GM20000 (cell line): ENCODE measurements around the gene CAB39.
A peak's percentile ranks its signal among the peaks of the same experiment; 100 is the strongest.

ENCODE experiments used
- DNase-seq: peaks from one replicate; pipeline ENCODE4 v3.0.0; 2012; ENCODE audit warnings: low spot score
- TF ChIP-seq, protein P1 (sequence below): IDR thresholded peaks from 2 replicates; pipeline ENCODE4 v1.5.1; 2012; ENCODE audit warnings: mild to moderate bottlenecking, control low read depth; ENCODE audit errors: extremely low read depth, missing control alignments

The CAB39 gene

DNA sequence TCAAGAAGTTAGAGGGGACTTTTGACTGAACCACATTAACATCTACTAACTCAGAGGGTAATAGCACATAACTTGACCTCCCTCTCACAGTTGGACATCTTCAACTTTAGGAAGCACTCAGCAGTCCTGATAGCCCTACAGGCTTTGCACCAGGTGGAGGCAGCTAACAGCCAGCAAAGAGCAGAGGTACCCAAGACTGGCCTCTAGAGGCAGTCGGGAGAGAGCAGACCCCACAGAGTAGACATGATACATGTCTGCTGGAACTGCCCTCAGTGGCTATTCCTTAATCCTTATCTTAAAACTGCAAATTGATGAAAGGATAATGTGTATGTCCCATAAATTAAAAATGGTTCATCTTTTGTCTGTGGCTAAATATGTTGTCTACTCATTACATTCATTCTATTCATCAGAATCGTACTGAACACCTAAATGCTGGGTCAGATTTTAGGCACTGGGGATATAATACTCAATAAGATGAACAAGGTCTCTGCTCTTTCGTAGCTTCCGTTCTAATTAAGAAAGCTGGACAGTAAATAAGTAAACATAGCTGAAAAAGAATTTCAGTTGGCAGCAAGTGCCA is 49.8 kb downstream of the CAB39 start:
- TF ChIP-seq, protein P1, sequence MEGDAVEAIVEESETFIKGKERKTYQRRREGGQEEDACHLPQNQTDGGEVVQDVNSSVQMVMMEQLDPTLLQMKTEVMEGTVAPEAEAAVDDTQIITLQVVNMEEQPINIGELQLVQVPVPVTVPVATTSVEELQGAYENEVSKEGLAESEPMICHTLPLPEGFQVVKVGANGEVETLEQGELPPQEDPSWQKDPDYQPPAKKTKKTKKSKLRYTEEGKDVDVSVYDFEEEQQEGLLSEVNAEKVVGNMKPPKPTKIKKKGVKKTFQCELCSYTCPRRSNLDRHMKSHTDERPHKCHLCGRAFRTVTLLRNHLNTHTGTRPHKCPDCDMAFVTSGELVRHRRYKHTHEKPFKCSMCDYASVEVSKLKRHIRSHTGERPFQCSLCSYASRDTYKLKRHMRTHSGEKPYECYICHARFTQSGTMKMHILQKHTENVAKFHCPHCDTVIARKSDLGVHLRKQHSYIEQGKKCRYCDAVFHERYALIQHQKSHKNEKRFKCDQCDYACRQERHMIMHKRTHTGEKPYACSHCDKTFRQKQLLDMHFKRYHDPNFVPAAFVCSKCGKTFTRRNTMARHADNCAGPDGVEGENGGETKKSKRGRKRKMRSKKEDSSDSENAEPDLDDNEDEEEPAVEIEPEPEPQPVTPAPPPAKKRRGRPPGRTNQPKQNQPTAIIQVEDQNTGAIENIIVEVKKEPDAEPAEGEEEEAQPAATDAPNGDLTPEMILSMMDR: peak; percentile 42
- no peak for DNase-seq

GRCh38 chr2:230764346-230764745 is 51.7 kb downstream of the CAB39 start:
- TF ChIP-seq, protein P1: no peak
- no peak for DNase-seq

DNA sequence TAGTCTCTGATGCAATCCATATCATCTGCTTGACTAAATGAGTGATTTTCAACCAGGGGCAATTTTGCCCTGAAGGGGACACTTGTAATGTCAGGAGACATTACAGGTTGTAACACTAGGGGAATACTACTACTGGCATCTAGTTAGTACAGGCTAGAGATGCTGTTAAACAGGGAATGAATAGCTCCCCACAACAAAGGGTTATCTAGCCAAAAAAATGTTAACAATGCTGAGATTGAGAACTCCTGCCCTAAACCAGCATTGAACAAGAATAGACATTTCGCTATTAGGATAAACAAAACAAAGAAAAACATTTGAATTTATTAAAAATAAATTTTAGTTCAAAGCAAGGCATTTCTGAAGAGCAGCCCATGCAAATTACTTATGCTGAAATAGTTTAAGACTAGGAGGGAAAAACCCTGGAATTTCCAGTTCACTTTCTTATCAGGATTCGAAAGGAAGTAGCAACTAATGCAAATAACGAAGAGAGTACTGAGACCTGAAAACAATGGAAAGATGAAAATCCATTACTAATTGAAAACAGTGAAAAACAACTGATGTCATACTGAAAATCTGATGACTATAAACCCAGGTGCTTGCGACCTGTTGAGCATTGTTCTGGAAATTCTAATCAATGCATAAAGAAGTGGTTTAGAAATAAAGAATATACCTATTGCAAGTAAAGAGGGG is 53.1 kb downstream of the CAB39 start:
- DNase-seq: no peak
- TF ChIP-seq, protein P1: no peak

DNA sequence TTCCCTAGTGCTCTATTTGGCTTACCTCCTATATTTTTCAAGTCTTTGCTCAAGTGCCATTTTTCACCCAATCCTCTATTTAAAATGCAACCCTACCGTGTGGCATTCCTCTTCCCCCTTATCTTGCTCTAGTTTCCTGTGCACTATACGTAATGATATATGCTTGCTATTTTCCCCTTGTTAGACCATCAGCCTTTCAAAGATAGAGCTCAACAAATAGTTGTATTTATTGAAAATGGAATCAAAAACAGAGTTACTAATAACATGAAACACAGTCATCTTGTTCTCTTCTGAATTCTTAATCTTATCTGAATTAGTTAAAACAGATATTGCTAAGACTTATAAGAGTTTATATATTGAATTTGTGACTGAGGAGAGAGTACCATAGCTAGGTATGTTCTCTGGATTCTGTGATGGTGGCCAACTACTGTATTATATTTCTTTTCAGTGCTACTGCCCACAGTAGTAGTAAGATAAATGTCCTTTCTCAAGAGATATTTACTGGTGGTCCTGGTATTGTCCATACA is 55.3 kb downstream of the CAB39 start:
- DNase-seq: no peak
- TF ChIP-seq, protein P1: no peak

DNA sequence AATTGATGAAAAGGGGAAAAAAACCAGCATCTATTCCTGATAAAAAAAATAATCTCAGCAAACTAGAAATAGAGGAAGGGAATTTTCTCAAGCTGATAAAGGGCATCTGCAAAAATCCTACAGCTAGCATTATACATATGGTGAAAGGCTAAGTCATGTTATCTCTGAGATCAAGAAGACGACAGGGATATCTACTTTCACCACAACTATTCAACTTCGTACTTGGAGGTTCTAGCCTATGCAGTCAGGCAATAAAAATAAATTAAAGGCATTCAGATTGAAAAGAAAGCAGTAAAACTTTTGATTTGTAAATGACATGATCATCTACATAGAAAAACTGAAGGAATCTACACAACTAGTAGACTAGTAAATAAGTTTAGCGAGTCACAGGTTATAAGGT is 58.2 kb downstream of the CAB39 start:
- TF ChIP-seq, protein P1: no peak
- DNase-seq: no peak

GRCh38 chr2:230772156-230772555 is 59.5 kb downstream of the CAB39 start:
- DNase-seq: no peak
- TF ChIP-seq, protein P1: no peak

DNA sequence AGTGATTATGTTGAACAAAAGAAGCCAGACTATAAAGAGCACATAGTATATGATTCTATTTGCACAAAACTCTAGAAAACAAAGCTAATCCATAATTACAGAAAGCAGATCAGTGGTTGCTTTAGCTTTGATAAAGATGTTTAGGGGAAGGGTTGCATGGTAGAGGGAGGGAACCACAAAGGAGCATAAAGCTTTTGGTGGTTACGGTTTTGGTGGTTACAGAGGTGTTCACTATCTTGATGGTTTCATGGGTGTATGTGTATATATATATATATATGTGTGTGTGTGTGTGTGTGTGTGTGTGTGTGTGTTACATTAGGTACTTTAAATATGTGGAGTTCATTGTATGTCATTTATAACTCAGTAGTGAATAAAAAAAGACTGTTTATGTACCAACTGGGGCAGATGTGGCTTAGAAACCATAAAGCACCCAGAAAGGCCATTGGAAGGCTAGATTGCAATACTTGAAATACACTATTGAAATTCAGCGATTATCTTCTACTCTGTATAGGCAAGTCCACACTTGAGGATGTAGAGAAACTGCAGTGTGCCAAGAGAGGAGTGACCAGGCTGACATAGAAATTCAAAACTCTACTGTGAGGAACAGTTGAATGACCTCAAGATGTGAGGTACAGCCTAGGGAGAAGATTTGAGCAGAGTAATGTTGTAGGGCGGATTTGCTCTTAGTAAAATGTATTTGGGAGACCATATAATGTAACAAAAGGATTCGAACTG is 60.6 kb downstream of the CAB39 start:
- TF ChIP-seq, protein P1: no peak
- no peak for DNase-seq
